Endothelial cell of umbilical vein (primary cell): Measurements from ENCODE around the gene DCAF6. TPM values are rescaled to one million over a fixed set of nuclear protein-coding genes. Genes with fewer than 3 reads are reported as not detected.

ENCODE experiments used
- BruUV-seq: library from RNA; stranded (reverse); fragments of 400-500 nt; replicated peaks from 2 replicates; lab custom pipeline; 2021; lab: Mats Ljungman, UMichigan
- CTCF ChIA-PET: fragments of 300-600, 350-600 bp; sonication (Branson Sonifier 250); formaldehyde crosslinking; loops from one replicate; lab custom pipeline; 2021; ENCODE audit warnings: antibody characterized with exemption, inconsistent platforms; lab: Charles Lee
- POLR2A ChIA-PET: fragments of 300-600, 350-600 bp; sonication (Branson Sonifier 250); formaldehyde crosslinking; loops from one replicate; lab custom pipeline; 2021; ENCODE audit warnings: antibody characterized with exemption, inconsistent platforms; lab: Charles Lee
- DNase-seq: peaks from one replicate; pipeline ENCODE4 v3.0.0-alpha.2; 2011; ENCODE audit warnings: low read depth, low spot score
- FAIRE-seq: peaks from 2 replicates; lab custom pipeline; 2011; peaks lifted over from hg19 to GRCh38; lab: Jason Lieb, UNC
- H2AFZ ChIP-seq: 2 replicates; pipeline ENCODE4 v1.6.0; 2012; ENCODE audit warnings: low read depth, low read length, control low read depth, inconsistent platforms
- H3K27ac ChIP-seq: 2 replicates; pipeline ENCODE4 v1.5.1; 2011; ENCODE audit warnings: low read depth, mild to moderate bottlenecking, control low read depth, low read length, moderate library complexity; ENCODE audit not compliant: insufficient read depth
- H3K27me3 ChIP-seq, 2 experiments: 2 replicates each; pipeline versions ENCODE4 v1.6.0 to v1.6.1; 2011; ENCODE audit warnings: low read length in 2 of 2, mixed read lengths in 1 of 2; ENCODE audit not compliant: control insufficient read depth in 2 of 2, insufficient read depth in 2 of 2
- H3K36me3 ChIP-seq, 2 experiments: 2 replicates in 1 of 2; 3 replicates in 1 of 2; pipeline ENCODE4 v1.5.1; 2011; ENCODE audit warnings: low read length in 2 of 2, mild to moderate bottlenecking in 1 of 2, moderate library complexity in 1 of 2; ENCODE audit not compliant: control insufficient read depth in 2 of 2, insufficient read depth in 2 of 2; ENCODE audit errors: extremely low read depth in 1 of 2
- H3K4me1 ChIP-seq: 3 replicates; pipeline ENCODE4 v1.5.1; 2011; ENCODE audit warnings: mild to moderate bottlenecking, low read length; ENCODE audit not compliant: control insufficient read depth, insufficient read depth; ENCODE audit errors: extremely low read depth
- H3K4me2 ChIP-seq: 2 replicates; pipeline ENCODE4 v1.6.1; 2011; ENCODE audit warnings: low read length, control low read depth, mixed read lengths; ENCODE audit not compliant: insufficient read depth
- H3K4me3 ChIP-seq, 3 experiments: fragments of 200-600 bp in 1 of 3; sonication (generic), shearing (Covaris generic) in 1 of 3; replicated peaks in 1 of 3; 2 replicates each; pipeline ENCODE4 v1.5.1; 2011 to 2016; ENCODE audit warnings: control low read depth in 3 of 3, low read length in 3 of 3, mild to moderate bottlenecking in 2 of 3, inconsistent platforms in 1 of 3, low read depth in 1 of 3, moderate library complexity in 1 of 3; ENCODE audit not compliant: insufficient read depth in 1 of 3
- H3K79me2 ChIP-seq: 2 replicates; pipeline ENCODE4 v1.6.0; 2012; ENCODE audit warnings: low read length, inconsistent platforms; ENCODE audit not compliant: control insufficient read depth, insufficient read depth
- H3K9ac ChIP-seq: replicated peaks from 2 replicates; pipeline ENCODE3; 2011; ENCODE audit warnings: low read length, control low read depth; ENCODE audit not compliant: insufficient read depth; ENCODE audit errors: extremely low read depth
- H3K9me1 ChIP-seq: replicated peaks from 3 replicates; pipeline ENCODE4 v1.6.0; 2011; ENCODE audit warnings: mild to moderate bottlenecking, low read length; ENCODE audit not compliant: control insufficient read depth, insufficient read depth; ENCODE audit errors: extremely low read depth
- H3K9me3 ChIP-seq: replicated peaks from 2 replicates; pipeline ENCODE4 v1.5.1; 2012; ENCODE audit warnings: low read length, inconsistent platforms; ENCODE audit not compliant: control insufficient read depth, insufficient read depth
- H4K20me1 ChIP-seq: replicated peaks from 2 replicates; pipeline ENCODE3; 2011; ENCODE audit warnings: mild to moderate bottlenecking, low read length; ENCODE audit not compliant: control insufficient read depth, insufficient read depth; ENCODE audit errors: extremely low read depth
- CTCF ChIP-seq, 2 donors: IDR thresholded peaks; 1 replicate in 1 of 2; 2 replicates in 1 of 2; pipeline ENCODE4 v1.5.1; 2011; ENCODE audit warnings: low read length in 2 of 2, mild to moderate bottlenecking in 2 of 2, moderate library complexity in 2 of 2, control low read depth in 1 of 2, inconsistent platforms in 1 of 2, low read depth in 1 of 2; ENCODE audit not compliant: insufficient read depth in 1 of 2; ENCODE audit errors: extremely low read depth in 1 of 2
- JUN ChIP-seq: IDR thresholded peaks from 2 replicates; pipeline ENCODE4 v1.6.1; 2011; ENCODE audit warnings: borderline replicate concordance, low read depth; ENCODE audit not compliant: insufficient read length, insufficient read depth
- dilution Hi-C: fragments of 300-500 bp; cut with MboI; formaldehyde crosslinking; loops from one replicate; pipeline ENCODE4 v1.15.0; 2019; ENCODE audit warnings: low sequenced_read_pairs; ENCODE audit not compliant: extremely low pct_ligation_motif_present
- intact Hi-C: fragments of 100-400 bp; cut with micrococcal nuclease; formaldehyde crosslinking; loops from one replicate; pipeline ENCODE4 v1.10.0; 2022
- polyA plus RNA-seq, 4 experiments: library from polyadenylated mRNA; depleted of rRNA in 3 of 4; stranded (reverse) in 3 of 4; unstranded in 1 of 4; fragments of >200 nt; gene quantifications; 2 replicates each; pipeline versions ENCODE4 v1.2.1 to v1.2.3, GENCODE V29; 2011 to 2012; ENCODE audit warnings: missing spikeins in 1 of 4
- total RNA-seq: library from RNA; stranded (reverse); gene quantifications from 2 replicates; pipeline ENCODE4 v1.2.3, GENCODE V29; 2021

DCAF6 gene
- total and polyA plus RNA-seq, 2 donors (not counting 3 experiments of a cell fraction or from before 2014, with no cell fraction given) = 28.6 to 39.4 TPM

GRCh38 chr1:168084396-168085231, 148.1 kb downstream of the DCAF6 start:
- dilution Hi-C loops = no loop called here

More at GRCh38 chr1:168084396-168085231, 148.1 kb downstream of the DCAF6 start:
- peaks cover 5% of the 10 kb centered on the region for H3K4me1 ChIP-seq
- POLR2A ChIA-PET = no interaction called here
- H3K9ac ChIP-seq = no peak overlapping the region
- no peak overlapping the region for H3K4me2 ChIP-seq
- CTCF ChIA-PET = interaction anchor here (0.6 to 2.9 kb wide), 24 partner anchors 9 to 363 kb away, joined by 3 to 10 read pairs (median 4); partner anchors contain the start of genes DCAF6, GPR161, MPC2 and MPZL1
- no peaks in the 10 kb centered on the region for H3K9me3 ChIP-seq
- no peaks in the 10 kb centered on the region for H3K79me2 ChIP-seq
- TF ChIP-seq CTCF (IDR thresholded peaks at IDR 0.05; ENCODE audit: extremely low read depth in 1 of 2, insufficient read depth in 1 of 2, low read depth in 1 of 2, low read length in 2 of 2) (peak; percentile 89 to 92), JUN (no peak)
- FAIRE-seq = peak; percentile 78
- intact Hi-C loops = loop anchor here (5.0 kb wide), 3 partner anchors 53 to 262 kb away; partner anchors contain the start of genes GPR161 and SFT2D2
- H2AFZ ChIP-seq = no peak overlapping the region
- no peaks in the 10 kb centered on the region for H3K9me1 ChIP-seq
- DNase-seq = peak; percentile 46
- H3K4me3 ChIP-seq = no peak overlapping the region
- H3K27me3 ChIP-seq = no peaks in the 10 kb centered on the region
- H3K27ac ChIP-seq = no peak overlapping the region
- BruUV-seq = no TSS peak
- H3K36me3 ChIP-seq = peaks cover 0 to 12% of the 10 kb centered on the region in 2 experiments
- no peaks in the 10 kb centered on the region for H4K20me1 ChIP-seq
